Anterior cingulate cortex (tissue), 58 donors: ENCODE data around the gene KRT8.
"Not testable (repeated sequence)": the region's sequence is repeated elsewhere in the genome, so short reads cannot be mapped to it uniquely, and the experiment has no call there.

Source experiments
- DNase-seq, 58 donors: peaks; one replicate each; lab custom pipeline; 2025; lab: John Stamatoyannopoulos, UW

KRT8 gene

GRCh38 chr12:52856077-52856476 lies 48.8 kb downstream of the KRT8 start:
- not testable (repeated sequence) for DNase-seq

GRCh38 chr12:52851787-52852186 lies 53.1 kb downstream of the KRT8 start:
- no peak for DNase-seq

GRCh38 chr12:52850681-52851080 lies 54.2 kb downstream of the KRT8 start:
- DNase-seq = no peak

- DNase-seq = no peak
These were observed 55.4 kb downstream of the KRT8 start for GRCh38 chr12:52849511-52849910.

GRCh38 chr12:52848661-52849255 lies 56.1 kb downstream of the KRT8 start, which contains the start of gene KRT78:
KRT78 (minus strand) TSS chr12:52848994; CDS start chr12:52848930, 64 bp downstream.
- DNase-seq = no peak

- DNase-seq = no peak
These were observed 57.4 kb downstream of the KRT8 start for GRCh38 chr12:52847335-52848102.
